ENCODE data around the gene COG4.
A peak's percentile ranks its signal among the peaks of the same experiment; 100 is the strongest.
"Not testable (repeated sequence)": the region's sequence is repeated elsewhere in the genome, so short reads cannot be mapped to it uniquely, and the experiment has no call there.

COG4 gene

DNA sequence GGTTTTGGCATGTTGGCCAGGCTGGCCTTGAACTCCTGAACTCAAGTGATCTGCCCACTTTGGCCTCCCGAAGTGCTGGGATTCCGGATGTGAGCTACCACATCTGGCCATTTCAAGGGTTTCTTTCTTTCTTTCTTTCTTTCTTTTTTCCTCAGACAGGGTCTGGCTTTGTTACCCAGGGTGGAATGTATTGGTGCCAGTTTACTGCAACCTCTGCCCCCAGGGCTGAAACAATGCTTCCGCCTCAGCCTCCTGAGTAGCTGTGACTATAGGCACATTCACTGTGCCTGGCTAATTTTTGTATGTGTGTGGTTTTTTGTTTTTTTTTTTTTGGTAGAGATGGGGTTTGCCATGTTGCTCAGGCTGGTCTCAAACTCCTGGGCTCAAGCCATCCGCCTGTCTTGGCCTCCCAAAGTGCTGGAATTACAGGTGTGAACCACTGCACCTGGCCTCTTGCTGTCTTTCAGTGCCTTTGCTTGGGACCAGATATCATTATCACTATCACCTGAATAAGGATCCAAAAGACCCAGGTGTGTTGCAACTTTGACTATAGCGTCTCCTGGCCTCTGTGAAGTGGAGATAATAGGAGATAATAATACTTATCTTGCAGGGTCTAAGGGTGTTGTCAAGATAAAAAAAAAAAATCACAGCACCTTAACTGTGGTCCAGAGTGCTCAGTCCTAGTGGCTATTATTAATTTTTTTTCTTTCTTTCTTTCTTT is 65.7 kb downstream of the COG4 start:
- no peak for DNase-seq (ENCODE audit: low read depth in 2 of 2)

DNA sequence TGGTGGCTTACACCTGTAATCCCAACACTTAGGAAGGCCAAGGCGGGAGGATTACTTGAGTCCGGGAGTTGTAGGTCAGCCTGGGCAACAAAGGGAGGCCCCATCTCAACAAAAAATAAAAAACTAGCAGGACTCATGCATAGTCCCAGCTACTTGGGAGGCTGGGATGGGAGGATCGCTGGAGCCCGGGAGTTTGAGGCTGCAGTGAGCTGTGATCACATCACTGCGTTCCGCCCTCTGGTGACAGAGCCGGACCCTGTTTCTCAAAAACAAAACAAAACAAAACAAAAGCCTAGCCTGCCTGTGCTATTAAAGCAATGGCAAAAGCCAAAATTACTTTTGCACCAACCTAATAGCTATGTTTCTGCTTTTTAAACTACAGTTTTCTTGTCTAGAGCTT is 67.4 kb downstream of the COG4 start:
- no peak for DNase-seq (ENCODE audit: low read depth in 2 of 2)

DNA sequence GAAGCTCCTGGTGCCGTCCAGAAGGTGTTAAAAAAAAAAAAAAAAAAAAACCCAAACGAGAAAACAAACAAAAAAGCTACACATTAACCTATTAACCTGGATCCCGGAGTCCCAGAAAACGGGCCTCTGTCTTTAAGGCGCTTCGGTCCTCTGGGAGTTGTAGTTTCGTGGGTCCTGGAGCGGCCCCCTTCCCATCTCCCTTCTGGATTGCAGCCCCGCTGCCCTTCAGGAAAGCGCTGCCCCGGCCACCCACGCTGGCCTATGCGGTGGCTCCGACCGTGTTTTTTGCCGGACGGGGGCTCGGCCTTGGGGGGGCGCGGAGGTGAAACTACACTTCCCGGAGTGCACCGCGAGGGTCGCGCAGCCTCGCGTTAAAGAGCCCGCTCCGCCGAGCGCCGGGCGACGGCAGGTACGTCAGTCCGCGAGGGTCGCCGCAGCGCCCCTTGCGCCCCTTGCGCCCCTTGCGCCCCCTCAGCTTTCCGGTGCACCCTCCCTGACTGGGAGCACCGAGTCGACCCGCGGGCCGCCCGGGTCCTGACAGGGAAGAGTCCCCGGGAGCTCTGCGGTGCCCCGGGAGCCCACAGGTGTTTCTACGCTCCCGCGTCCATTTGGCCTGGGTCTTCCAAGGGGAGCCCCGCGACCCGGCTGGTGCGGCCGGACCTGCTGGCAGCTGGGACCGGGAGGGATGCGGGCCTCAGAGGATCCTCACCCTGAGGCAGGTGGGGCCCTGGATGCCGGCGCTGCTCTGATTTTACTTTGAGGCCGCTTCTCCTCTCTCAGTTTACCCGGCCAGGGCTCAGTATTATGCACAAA is 68.9 kb downstream of the COG4 start, which contains the start of gene FCSK:
Gene FCSK, plus strand, starts transcription at position 374 of the 813 bp plus-strand sequence. CDS start 8,596 bp downstream, outside the sequence.
- peak in 1 of 2 experiments; percentile 30 for DNase-seq (ENCODE audit: low read depth in 2 of 2)

DNA sequence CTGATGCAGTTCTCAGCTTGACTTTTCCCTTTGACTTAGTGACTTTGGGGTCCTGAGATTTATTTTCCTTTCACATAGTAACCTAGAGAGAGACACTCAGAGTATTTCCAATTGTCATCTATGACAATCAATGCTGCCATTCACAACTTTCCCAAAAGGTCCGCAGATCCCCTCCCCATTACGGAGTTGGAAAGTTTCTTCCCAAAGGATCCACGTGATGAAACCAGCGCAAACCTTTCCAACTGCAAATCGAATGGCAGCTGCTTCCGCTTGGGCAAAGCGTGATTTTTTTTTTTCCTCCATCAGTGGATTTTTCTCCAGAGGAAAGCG is 69.5 kb downstream of the COG4 start:
- no peak for DNase-seq (ENCODE audit: low read depth in 2 of 2)

DNA sequence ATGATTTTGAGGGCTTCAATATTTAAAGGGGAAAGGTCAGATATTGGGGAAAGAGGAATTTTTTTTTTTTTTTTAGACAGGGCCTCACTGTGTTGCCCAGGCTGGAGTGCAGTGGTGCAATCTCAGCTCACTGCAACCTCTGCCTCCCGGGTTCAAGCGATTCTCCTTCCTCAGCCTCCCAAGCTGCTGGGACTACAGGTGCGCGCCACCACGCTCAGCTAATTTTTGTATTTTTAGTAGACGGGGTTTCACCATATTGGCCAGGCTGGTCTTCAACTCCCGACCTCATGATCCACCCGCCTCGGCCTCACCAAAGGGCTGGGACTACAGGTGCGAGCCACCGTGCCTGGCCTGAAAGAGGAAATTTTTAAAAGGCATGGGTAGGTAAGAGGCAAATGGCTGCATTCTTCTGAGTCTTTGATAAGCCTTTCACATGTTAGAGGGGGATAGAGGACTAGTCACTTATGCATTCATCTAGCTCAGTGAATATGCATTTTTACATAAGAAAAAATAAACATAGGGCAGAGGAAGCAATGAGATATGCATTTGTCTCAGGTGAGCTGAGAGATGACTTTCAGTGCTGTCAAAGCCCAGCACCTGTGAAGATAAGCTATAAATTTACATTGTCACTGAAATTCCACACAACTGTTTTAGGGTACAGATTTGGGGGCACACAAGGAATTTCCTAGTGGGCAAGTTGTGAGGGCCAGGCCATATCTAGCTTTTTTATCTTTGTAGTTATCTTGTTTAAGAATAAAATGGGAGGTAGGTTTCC is 70.0 kb downstream of the COG4 start:
- no peak for DNase-seq (ENCODE audit: low read depth in 2 of 2)

DNA sequence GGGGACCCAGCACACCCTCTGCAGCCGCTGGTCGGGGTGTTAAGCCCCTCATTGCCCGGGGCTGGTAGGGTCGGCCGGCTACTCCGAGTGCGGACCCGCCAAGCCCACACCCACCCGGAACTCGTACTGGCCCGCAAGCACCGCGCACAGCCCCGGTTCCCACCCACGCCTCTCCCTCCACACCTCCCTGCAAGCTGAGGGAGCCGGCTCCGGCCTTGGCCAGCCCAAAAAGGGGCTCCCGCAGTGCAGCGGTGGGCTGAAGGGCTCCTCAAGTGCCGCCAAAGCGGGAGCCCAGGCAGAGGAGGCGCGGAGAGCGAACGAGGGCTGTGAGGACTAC is 72.4 kb downstream of the COG4 start:
- not testable (repeated sequence) for DNase-seq (ENCODE audit: low read depth in 2 of 2)

DNA sequence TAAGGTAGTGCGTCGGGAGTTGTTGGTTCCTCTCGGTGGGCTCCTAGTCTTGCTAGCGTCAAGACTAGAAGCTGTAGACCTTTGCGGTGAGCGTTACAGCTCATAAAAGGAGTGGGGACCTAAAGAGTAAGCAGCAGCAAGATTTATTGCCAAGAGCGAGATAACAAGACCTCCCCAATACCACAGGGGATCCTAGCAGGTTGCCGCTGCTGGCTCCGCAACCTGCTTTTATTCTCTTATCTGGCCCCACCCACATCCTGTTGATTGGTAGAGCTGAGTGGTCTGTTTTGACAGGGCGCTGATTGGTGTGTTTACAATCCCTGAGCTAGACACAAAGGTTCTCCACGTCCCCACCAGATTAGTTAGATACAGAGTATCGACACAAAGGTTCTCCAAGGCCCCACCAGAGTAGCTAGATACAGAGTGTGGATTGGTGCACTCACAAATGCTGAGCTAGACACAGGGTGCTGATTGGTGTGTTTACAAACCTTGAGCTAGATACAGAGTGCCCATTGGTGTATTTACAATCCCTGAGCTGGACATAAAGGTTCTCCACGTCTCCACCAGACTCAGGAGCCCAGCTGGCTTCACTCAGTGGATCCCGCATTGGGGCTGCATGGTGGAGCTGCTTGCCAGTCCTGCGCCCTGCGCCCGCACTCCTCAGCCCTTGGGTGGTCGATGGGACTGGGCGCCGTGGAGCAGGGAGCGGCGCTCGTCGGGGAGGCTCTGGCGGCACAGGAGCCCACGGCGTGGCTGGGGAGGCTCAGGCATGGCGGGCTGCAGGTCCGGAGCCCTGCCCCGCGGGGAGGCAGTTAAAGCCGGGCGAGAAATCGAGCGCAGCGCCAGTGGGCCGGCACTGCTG is 73.0 kb downstream of the COG4 start:
- DNase-seq (ENCODE audit: low read depth in 2 of 2): not testable (repeated sequence)

DNA sequence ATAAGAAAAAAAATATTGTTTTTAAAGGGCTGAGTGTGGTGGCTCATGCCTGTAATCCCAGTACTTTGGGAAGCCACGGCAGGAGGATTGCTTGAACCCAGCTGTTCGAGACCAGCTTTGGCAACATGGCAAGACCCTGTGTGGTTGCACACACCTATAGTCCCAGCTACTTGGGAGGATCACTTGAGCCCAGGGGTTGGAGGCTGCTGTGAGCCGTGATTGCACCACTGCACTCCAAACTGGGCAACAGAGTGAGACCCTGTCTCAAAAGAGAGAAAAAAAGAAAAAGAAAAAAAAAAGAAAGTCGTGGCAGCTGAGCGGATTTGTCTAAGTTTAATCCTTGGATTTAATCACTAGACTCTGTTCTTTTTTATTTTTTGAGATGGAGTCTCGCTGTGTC is 75.3 kb downstream of the COG4 start:
- DNase-seq (ENCODE audit: low read depth in 2 of 2): no peak

DNA sequence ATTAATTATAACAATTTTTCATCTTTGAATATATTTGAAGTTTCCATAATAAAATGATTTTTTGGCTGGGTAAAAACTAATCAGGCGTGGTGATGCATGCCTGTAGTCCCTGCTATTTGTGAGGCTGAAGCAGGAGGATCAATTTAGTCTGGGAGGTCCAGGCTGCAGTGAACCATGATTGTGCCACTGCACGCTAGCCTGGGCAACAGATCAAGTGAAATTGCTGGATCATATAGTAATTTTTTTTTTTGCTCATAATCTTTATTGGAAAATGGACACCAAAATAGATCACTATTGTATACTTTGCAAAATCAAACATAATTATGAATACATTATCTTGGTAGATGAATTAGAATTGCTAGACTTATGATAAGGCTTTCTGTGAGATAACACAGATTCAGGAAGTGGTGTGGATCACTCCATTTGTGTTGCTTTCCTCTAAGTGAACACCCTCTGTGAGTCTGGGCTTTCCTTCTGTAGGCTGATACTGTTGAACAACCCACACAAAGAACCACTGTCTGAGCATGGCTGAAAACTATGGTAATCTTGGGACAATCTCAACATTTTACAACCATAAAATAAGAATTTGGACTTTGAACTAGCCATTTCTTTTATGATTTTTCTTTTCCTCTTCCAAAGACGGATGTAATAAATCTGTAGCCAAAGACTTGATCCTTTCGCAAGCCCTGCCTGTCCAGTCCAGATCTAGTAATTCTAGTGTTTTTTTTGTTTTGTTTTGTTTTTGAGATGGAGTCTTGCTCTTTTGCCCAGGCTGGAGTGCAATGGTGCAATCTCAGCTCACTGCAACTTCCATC is 78.9 kb downstream of the COG4 start:
- DNase-seq (ENCODE audit: low read depth in 2 of 2): no peak

DNA sequence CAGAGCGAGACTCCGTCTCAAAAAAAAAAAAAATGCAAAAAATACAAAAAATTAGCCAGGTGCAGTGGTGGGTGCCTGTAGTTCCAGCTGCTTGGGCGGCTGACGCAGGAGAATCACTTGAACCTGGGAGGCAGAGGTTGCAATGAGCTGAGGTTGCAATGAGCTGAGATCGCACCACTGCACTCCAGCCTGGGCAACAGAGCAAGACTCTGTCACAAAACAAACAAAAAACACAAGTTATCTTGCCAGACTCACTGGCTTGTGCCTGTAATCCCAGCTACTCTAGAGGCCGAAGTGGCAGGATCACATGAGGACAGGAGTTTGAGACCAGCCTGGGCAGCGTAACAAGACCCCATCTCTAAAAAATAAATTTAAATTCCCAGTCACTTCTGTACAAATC is 81.0 kb downstream of the COG4 start:
- DNase-seq (ENCODE audit: low read depth in 2 of 2): no peak

DNA sequence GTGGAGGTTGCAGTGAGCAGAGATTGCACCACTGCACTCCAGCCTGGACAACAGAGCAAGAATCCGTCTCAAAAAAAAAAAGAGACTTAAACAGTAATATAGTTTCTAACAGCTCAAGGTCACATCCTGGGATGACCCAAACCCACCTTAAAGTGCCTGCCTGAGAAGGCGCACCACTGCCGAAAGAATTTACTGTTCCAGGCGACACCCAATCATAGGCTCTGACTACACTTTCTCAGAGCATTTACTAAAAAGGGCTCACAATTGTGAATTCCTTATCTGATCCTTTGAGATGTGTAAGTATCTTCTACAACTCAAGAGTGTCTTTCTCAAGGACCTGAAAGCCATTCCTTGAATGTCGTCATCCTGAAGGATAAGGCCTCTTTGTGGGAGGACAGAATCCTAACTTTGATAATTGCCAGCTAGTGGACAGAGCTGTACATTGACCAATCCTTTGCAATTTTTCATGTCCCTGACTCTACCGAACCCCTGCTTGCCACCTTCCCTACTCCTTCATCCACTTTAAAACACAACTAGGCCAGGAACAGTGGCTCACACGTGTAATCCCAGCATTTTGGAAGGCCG is 81.9 kb downstream of the COG4 start:
- DNase-seq (ENCODE audit: low read depth in 2 of 2): no peak

DNA sequence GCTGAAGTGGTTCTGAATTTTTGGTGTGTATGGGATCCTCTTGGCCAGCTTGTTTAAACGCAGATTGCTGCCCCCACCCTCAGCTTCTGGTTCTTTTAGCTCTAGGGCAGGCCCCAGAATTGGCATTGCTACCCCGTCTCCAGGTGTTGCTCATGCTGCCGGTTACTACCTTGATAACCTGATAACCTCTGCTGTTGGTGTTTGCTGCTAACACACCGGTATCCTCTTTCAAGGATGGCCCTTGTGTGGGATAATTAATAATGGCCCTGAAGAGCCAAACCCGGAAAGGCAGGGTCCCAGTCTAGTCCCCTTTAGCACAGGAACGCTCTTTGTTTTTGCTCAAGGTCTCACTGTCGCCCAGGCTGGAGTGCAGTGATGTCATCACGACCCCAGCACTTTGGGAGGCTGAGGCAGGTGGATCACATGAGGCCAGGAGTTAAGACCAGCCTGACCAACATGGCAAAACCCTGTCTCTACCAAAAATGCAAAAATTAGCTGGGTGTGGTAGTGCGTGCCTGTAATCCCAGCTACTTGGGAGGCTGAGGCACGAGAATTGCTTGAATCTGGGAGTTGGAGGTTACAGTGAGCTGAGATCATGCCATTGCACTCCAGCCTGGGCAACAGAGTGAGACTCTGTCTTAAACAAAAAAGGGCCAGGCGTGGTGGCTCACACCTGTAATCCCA is 83.2 kb downstream of the COG4 start:
- DNase-seq (ENCODE audit: low read depth in 2 of 2): no peak

DNA sequence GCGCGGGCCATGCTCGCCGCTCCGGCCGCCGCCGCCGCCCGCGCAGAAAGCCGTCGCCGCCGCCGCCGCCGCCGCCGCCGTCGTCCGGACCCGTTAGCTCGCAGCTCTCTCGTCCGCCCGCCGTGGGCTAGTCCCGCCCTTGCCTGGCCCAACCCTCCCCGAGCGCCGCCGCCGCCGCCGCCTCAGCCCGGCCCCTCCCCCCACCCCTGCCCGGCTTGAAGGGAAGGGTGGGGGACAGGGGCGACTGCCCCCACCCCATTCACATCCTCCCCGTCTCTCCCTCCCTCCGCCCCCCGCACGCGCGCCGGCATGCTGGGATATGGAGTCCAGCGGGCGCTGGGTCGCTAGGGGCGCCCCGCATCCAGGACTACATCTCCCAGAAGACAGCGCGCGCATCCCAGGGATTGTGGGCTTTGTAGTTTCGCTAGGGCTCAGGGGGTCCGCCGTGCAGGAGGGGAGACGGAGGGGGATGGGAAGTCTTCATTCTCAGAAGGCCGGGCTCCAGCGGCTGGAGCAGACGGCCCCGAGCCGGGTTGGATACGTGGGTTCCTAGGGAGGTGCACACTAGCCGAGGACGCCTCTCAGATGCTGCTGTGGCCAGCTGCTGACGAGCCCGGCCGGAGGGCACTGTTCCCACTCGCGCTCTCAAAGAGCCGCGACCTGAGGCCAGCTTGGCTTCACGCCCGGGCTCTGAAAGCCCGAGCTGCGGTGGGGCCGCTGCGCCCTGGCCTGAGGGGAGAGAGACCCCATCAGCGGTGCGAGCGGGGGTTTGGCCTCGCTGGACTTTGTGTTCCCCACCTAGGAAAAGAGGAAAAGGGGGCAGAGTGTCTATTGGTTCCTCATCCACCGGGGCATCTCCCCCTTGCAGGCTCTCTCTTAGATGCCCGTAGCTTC is 84.1 kb downstream of the COG4 start, which contains the start of gene ST3GAL2:
Gene ST3GAL2, minus strand, starts transcription at position 132 of the 894 bp plus-strand sequence. CDS start 40,570 bp downstream, outside the sequence.
- DNase-seq (ENCODE audit: low read depth in 2 of 2): peak; percentile 90 to 91

DNA sequence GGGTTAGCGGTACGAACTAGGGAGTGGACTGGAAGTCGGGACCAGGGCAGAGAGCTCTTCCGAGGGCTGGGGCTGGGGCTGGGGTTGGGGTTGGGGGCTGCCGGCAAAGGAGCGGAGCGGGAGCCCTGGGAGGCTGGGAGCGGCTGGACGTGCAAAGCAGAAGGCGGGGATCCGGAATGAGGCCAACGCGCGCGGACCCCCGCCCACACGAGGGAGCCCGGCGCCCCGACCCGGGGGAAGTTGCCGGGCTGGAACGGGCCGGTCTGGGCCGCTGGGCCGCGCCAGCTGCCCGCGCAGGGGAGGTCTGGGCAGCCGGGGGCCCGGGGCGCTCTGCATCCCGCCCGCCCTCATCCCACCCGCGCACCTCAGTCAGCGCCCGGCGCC is 84.8 kb downstream of the COG4 start:
- DNase-seq (ENCODE audit: low read depth in 2 of 2): no peak

DNA sequence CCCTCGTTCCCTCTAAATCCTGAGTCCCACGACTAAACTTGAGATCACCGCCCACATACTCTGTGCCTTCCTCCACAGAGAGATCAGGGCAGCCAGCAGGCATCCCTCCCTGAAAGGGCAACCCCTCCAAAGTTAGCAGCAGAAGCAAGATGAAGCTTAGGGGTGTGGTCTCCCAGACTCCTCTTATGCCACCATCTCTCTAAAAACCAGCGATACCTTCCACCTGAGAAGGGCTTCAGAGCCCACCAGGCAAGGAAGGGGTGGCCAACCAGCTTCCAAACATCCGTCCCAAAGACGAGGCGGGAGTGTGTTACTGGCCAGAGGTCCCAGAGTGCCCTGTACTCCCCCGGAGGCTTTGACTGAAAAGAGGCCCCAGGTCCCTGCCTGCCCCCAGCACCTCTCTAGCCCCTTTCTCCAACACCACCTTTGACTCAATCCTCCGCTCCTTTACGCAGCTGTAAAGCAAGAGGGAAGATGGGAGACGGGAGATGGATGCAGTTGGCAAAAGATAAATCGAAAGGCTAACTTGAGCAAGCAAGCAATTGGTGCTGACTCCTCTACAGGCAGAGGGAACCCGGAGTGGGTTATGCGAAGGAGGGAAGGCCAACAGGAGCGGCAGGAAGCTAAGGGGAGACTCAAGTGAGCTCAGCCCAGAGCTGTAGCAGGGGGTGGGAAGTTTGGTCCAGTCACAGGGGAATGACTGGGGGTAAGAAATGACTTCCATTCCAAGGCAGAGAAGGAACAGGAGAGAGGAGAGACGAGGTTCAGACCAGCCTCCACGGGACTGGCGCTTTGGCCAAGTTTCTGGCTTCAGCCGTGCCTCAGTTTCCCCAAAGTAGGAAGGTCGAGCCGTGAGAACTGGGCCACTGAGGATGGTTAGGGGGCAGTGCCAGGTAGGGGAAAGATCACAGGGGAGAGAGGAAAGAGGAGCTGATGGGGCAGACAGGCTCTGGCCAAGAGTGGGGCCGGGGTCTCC is 85.5 kb downstream of the COG4 start:
- DNase-seq (ENCODE audit: low read depth in 2 of 2): no peak

DNA sequence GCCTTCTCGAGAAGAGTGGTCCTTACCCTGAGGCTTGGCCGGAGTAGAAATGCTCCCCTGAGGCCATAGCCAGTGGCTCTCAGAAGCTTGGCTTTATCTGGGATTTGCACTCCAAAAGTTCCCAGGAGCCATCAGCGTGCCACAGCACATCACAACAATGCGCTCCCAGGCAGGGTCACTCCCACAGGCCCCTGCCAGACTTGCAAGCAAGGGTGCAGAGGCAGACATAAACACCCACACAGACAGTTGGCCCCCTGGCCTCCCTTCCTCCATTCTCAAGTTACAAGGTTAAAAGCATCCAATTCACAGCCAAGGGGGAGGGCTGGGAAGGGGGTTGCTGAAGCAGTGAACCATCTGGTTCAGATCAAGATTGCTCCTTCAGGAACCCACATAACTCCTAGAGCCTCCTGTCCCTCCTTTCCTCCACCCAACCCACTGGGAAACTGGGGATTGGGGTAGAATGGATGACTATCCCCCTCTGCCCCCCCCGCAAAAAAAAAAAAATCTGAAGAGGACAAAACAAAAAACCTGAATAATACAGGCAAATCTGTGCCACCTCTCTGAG is 86.3 kb downstream of the COG4 start:
- peak; percentile 83 to 86 for DNase-seq (ENCODE audit: low read depth in 2 of 2)
